ENCODE data around the gene MAD1L1. TPM values are rescaled to one million over a fixed set of nuclear protein-coding genes. Genes with fewer than 3 reads are reported as not detected.
A peak's percentile ranks its signal among the peaks of the same experiment; 100 is the strongest.

The MAD1L1 gene
- total and polyA plus RNA-seq, 2 of the 13 experiments (the other 11 are each of a cell fraction or from before 2014, with no cell fraction given) = 17.4 to 64.7 TPM

GRCh38 chr7:1768832-1769231 lies 463.9 kb downstream of the MAD1L1 start (continued):
- TF ChIP-seq MXD3 (CRISPR knock-in tag; IDR thresholded peaks at IDR 0.05) (no peak), NCOA5 (CRISPR knock-in tag; IDR thresholded peaks at IDR 0.05) (no peak), SP2 (CRISPR knock-in tag; IDR thresholded peaks at IDR 0.05) (peak; percentile 68), ZBTB7B (CRISPR knock-in tag; IDR thresholded peaks at IDR 0.05) (no peak), NFYB (CRISPR knock-in tag; IDR thresholded peaks at IDR 0.05) (peak; percentile 84), HMG20A (CRISPR knock-in tag; IDR thresholded peaks at IDR 0.05; ENCODE audit: borderline replicate concordance) (no peak)

- H3K9me3 ChIP-seq (ENCODE audit: low read length) = no peaks in the 10 kb centered on the region
- no peak overlapping the region for H3K4me3 ChIP-seq (replicated peaks in 1 of 3; ENCODE audit: insufficient read depth in 1 of 3, low read depth in 2 of 3, low read length in 3 of 3)
- peaks cover 0 to 15% of the 10 kb centered on the region in 2 experiments; a peak in 2 of 5 replicates for H3K27me3 ChIP-seq (ENCODE audit: control insufficient read depth in 1 of 2, insufficient read depth in 2 of 2, low read length in 2 of 2)
- no peak overlapping the region for H2AFZ ChIP-seq (ENCODE audit: low read length)
- no peaks in the 10 kb centered on the region for H3K79me2 ChIP-seq (ENCODE audit: insufficient read depth, low read length)
- intact Hi-C loops (cut with micrococcal nuclease; ENCODE audit: unreplicated experiment) = no loop called here
- ATAC-seq (peak; percentile 80), FAIRE-seq (no peak), DNase-seq (ENCODE audit: low spot score) (peak; percentile 35)
- in situ Hi-C loops (cut with HindIII; ENCODE audit: extremely low pct_ligation_motif_present, low pct_unique_long_range_greater_than_20kb) = no loop called here
- H4K20me1 ChIP-seq (ENCODE audit: insufficient read depth, low read length) = no peaks in the 10 kb centered on the region
- ChIA-PET POLR2A (no interaction called here), CTCF (ENCODE audit: low intra/inter-chr PET ratio, low total read pairs) (no interaction called here)
- H3K36me3 ChIP-seq (replicated peaks in 1 of 2; ENCODE audit: control insufficient read depth in 1 of 2, insufficient read depth in 2 of 2, low read length in 2 of 2) = no peaks in the 10 kb centered on the region
- H3K4me1 ChIP-seq (ENCODE audit: insufficient read depth, low read length) = peaks cover 22% of the 10 kb centered on the region
- BruUV-seq (replicated peaks) = no TSS peak
- no peak overlapping the region for H3K9ac ChIP-seq (ENCODE audit: insufficient read depth, low read depth, low read length)
- no peak overlapping the region for H3K27ac ChIP-seq (ENCODE audit: extremely low read length, insufficient read depth, low read length)
- H3K4me2 ChIP-seq (ENCODE audit: low read depth, low read length) = no peak overlapping the region
- WGBS (ENCODE audit: low lambda C conversion rate) = 35% methylated on average over 10 of the region's 10 CpGs
- no peak for TF ChIP-seq ZSCAN22 (CRISPR knock-in tag; IDR thresholded peaks at IDR 0.05)
- no peak for TF ChIP-seq ZNF136 (CRISPR knock-in tag; IDR thresholded peaks at IDR 0.05; ENCODE audit: low read depth)
- peak; percentile 71 for TF ChIP-seq STAG1 (CRISPR knock-in tag; IDR thresholded peaks at IDR 0.05)
- TF ChIP-seq RAD21 (CRISPR knock-in tag; IDR thresholded peaks at IDR 0.05) = peak; percentile 52
- TF ChIP-seq ZMAT5 (CRISPR knock-in tag; IDR thresholded peaks at IDR 0.05; ENCODE audit: borderline replicate concordance, low read depth) = no peak
- peak; percentile 39; the same call in 1 of the 2 replicates for TF ChIP-seq PATZ1 (CRISPR knock-in tag; IDR thresholded peaks at IDR 0.05)
- peak; percentile 47 for TF ChIP-seq SMC3 (IDR thresholded peaks at IDR 0.05; ENCODE audit: low read length)
- TF ChIP-seq ZNF724P (CRISPR knock-in tag; IDR thresholded peaks at IDR 0.05; ENCODE audit: borderline replicate concordance) = no peak
- peak; percentile 34; the same call in 1 of the 2 replicates for TF ChIP-seq SPEN (CRISPR knock-in tag; IDR thresholded peaks at IDR 0.05; ENCODE audit: low read depth)
- TF ChIP-seq ADNP (CRISPR knock-in tag; IDR thresholded peaks at IDR 0.05) = no peak
- TF ChIP-seq ZNF263 (CRISPR knock-in tag; IDR thresholded peaks at IDR 0.05) = no peak
- TF ChIP-seq ZNF513 (CRISPR knock-in tag; conservative IDR thresholded peaks at IDR 0.05) = no peak
- TF ChIP-seq HMGXB4 (CRISPR knock-in tag; IDR thresholded peaks at IDR 0.05; ENCODE audit: borderline replicate concordance in 1 of 2, low read depth in 1 of 2) = 0 out of 4 replicates have a peak, but pooled peaks of 1 of the 2 experiments have one; percentile 24
Observed at GRCh38 chr7:1767524-1767923, 465.2 kb downstream of the MAD1L1 start.

Measured in HepG2 (cell line).